MM.1S (cell line): Measurements from ENCODE around the gene PLA2G12B.

ENCODE experiments used
- CTCF ChIP-seq: fragments of 300-600 bp; sonication (generic); IDR thresholded peaks from 2 replicates; pipeline ENCODE4 v1.5.1; 2016; ENCODE audit warnings: antibody characterized with exemption, low read length, mixed read lengths
- EZH2 ChIP-seq: fragments of 300-600 bp; sonication (generic); optimal IDR thresholded peaks from 2 replicates; pipeline ENCODE3; 2017; ENCODE audit warnings: low read depth, mild to moderate bottlenecking, antibody characterized with exemption, low read length, mixed read lengths
- EZH2phosphoT487 ChIP-seq: fragments of 300-600 bp; sonication (generic); IDR thresholded peaks from 2 replicates; pipeline ENCODE4 v1.6.1; 2018; ENCODE audit warnings: antibody characterized with exemption, low read length

GRCh38 chr10:72948762-72949161 is 5.8 kb downstream of the PLA2G12B start:
- TF ChIP-seq CTCF (no peak), EZH2 (no peak), EZH2phosphoT487 (no peak)
